DOHH2 (cell line): ENCODE results near the gene GLRX5.

Source experiments
- EZH2phosphoT487 ChIP-seq: fragments of 200-600 bp; sonication (generic); IDR thresholded peaks from 2 replicates; pipeline ENCODE4 v1.6.1; 2017; ENCODE audit warnings: borderline replicate concordance, mild to moderate bottlenecking, antibody characterized with exemption, low read length, moderate library complexity, mixed read lengths
- TF ChIP-seq, protein P1 (sequence below): fragments of 200-600 bp; sonication (generic); IDR thresholded peaks from one replicate; pipeline ENCODE4 v1.5.1; 2014; ENCODE audit warnings: antibody characterized with exemption, mild to moderate bottlenecking, low read depth, low read length; ENCODE audit not compliant: poor library complexity, severe bottlenecking

- TF ChIP-seq, protein P1, sequence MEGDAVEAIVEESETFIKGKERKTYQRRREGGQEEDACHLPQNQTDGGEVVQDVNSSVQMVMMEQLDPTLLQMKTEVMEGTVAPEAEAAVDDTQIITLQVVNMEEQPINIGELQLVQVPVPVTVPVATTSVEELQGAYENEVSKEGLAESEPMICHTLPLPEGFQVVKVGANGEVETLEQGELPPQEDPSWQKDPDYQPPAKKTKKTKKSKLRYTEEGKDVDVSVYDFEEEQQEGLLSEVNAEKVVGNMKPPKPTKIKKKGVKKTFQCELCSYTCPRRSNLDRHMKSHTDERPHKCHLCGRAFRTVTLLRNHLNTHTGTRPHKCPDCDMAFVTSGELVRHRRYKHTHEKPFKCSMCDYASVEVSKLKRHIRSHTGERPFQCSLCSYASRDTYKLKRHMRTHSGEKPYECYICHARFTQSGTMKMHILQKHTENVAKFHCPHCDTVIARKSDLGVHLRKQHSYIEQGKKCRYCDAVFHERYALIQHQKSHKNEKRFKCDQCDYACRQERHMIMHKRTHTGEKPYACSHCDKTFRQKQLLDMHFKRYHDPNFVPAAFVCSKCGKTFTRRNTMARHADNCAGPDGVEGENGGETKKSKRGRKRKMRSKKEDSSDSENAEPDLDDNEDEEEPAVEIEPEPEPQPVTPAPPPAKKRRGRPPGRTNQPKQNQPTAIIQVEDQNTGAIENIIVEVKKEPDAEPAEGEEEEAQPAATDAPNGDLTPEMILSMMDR: no peak
- TF ChIP-seq EZH2phosphoT487: no peak
These were observed 18.2 kb upstream of the GLRX5 start, which contains the start of gene SYNE3 for GRCh38 chr14:95516554-95517181.
